IMR-90 (cell line): ENCODE results near the gene BMX. TPM values are rescaled to one million over a fixed set of nuclear protein-coding genes. Genes with fewer than 3 reads are reported as not detected.

Experiments
- ATAC-seq: fragments of 200-7000 bp; cut with Tn5 transposase; 2 replicates; pipeline ENCODE4 v1.9.1; 2020; ENCODE audit warnings: low read depth, mild to moderate bottlenecking, moderate library complexity
- BruUV-seq: library from RNA; stranded (reverse); fragments of 400-500 nt; replicated peaks from 2 replicates; lab custom pipeline; 2021; lab: Mats Ljungman, UMichigan
- CTCF ChIA-PET: fragments of 300-600 bp; formaldehyde crosslinking; extraction: SDS; loops from one replicate; lab custom pipeline; 2021; ENCODE audit warnings: antibody characterized with exemption; lab: Yijun Ruan, JAX
- POLR2A ChIA-PET: fragments of 300-600 bp; sonication (Branson Sonifier 250); formaldehyde crosslinking; loops from one replicate; lab custom pipeline; 2022; ENCODE audit warnings: antibody characterized with exemption; ENCODE audit not compliant: unreplicated experiment; lab: Charles Lee
- DNase-seq: peaks from one replicate; pipeline ENCODE4 v3.0.0; 2013
- H2AFZ ChIP-seq: replicated peaks from 2 replicates; pipeline ENCODE3; 2013; ENCODE audit warnings: low read length, mild to moderate bottlenecking; ENCODE audit not compliant: poor library complexity
- H2AK5ac ChIP-seq: 2 replicates; pipeline ENCODE4 v1.6.1; 2013; ENCODE audit warnings: low read depth, low read length, inconsistent platforms
- H2AK9ac ChIP-seq: replicated peaks from 2 replicates; pipeline ENCODE3; 2013; ENCODE audit warnings: mild to moderate bottlenecking, low read depth, low read length, moderate library complexity; ENCODE audit not compliant: poor library complexity
- H2BK120ac ChIP-seq: 2 replicates; pipeline ENCODE4 v1.6.1; 2013; ENCODE audit warnings: low read depth, low read length, inconsistent platforms
- H2BK15ac ChIP-seq: 3 replicates; pipeline ENCODE4 v1.6.1; 2013; ENCODE audit warnings: low read depth, low read length, inconsistent platforms
- H2BK20ac ChIP-seq: 2 replicates; pipeline ENCODE4 v1.6.1; 2013; ENCODE audit warnings: low read depth, mild to moderate bottlenecking, inconsistent platforms, low read length, moderate library complexity
- H2BK5ac ChIP-seq: 2 replicates; pipeline ENCODE4 v1.6.1; 2013; ENCODE audit warnings: mild to moderate bottlenecking, low read depth, low read length, inconsistent platforms; ENCODE audit not compliant: poor library complexity, severe bottlenecking
- H3K14ac ChIP-seq: replicated peaks from 2 replicates; pipeline ENCODE4 v1.6.1; 2013; ENCODE audit warnings: low read depth, low read length, inconsistent platforms
- H3K18ac ChIP-seq: 2 replicates; pipeline ENCODE4 v1.6.1; 2013; ENCODE audit warnings: low read depth, low read length, control low read depth
- H3K23ac ChIP-seq: 2 replicates; pipeline ENCODE4 v1.6.1; 2013; ENCODE audit warnings: low read depth, low read length, inconsistent platforms
- H3K27ac ChIP-seq: 2 replicates; pipeline ENCODE4 v1.5.1; 2013; ENCODE audit warnings: mild to moderate bottlenecking, control low read depth, low read length; ENCODE audit not compliant: insufficient read depth
- H3K27me3 ChIP-seq: 2 replicates; pipeline ENCODE4 v1.6.1; 2013; ENCODE audit warnings: low read length; ENCODE audit not compliant: control insufficient read depth, insufficient read depth
- H3K36me3 ChIP-seq: 2 replicates; pipeline ENCODE4 v1.6.1; 2013; ENCODE audit warnings: low read length, mixed read lengths; ENCODE audit not compliant: control insufficient read depth, insufficient read depth
- H3K4ac ChIP-seq: 2 replicates; pipeline ENCODE4 v1.6.1; 2013; ENCODE audit warnings: low read depth, low read length, inconsistent platforms
- H3K4me1 ChIP-seq: 2 replicates; pipeline ENCODE4 v1.6.1; 2013; ENCODE audit warnings: low read length, mixed read lengths; ENCODE audit not compliant: control insufficient read depth, insufficient read depth
- H3K4me2 ChIP-seq: 2 replicates; pipeline ENCODE4 v1.6.1; 2013; ENCODE audit warnings: low read depth, mild to moderate bottlenecking, control low read depth, low read length, moderate library complexity
- H3K4me3 ChIP-seq: 2 replicates; pipeline ENCODE4 v1.5.1; 2013; ENCODE audit warnings: low read depth, mild to moderate bottlenecking, control low read depth, low read length, moderate library complexity; ENCODE audit not compliant: insufficient read depth
- H3K56ac ChIP-seq: 2 replicates; pipeline ENCODE4 v1.6.1; 2013; ENCODE audit warnings: low read length, inconsistent platforms; ENCODE audit not compliant: insufficient read depth; ENCODE audit errors: extremely low read depth
- H3K79me1 ChIP-seq, 2 experiments: 2 replicates each; pipeline ENCODE4 v1.6.1; 2013; ENCODE audit warnings: low read length in 2 of 2, inconsistent platforms in 1 of 2, low read depth in 1 of 2
- H3K9ac ChIP-seq: 2 replicates; pipeline ENCODE4 v1.6.1; 2013; ENCODE audit warnings: low read depth, low read length, control low read depth
- H3K9me1 ChIP-seq: 2 replicates; pipeline ENCODE4 v1.6.1; 2013; ENCODE audit warnings: low read length, inconsistent platforms; ENCODE audit not compliant: insufficient read depth
- H3K9me3 ChIP-seq: 2 replicates; pipeline ENCODE4 v1.6.1; 2013; ENCODE audit warnings: low read length; ENCODE audit not compliant: control insufficient read depth, insufficient read depth
- H4K20me1 ChIP-seq: 2 replicates; pipeline ENCODE4 v1.6.1; 2013; ENCODE audit warnings: low read length, inconsistent platforms; ENCODE audit not compliant: insufficient read depth
- H4K5ac ChIP-seq: 2 replicates; pipeline ENCODE4 v1.6.1; 2013; ENCODE audit warnings: mild to moderate bottlenecking, low read depth, low read length, control low read depth
- H4K8ac ChIP-seq, 2 experiments: 2 replicates each; pipeline ENCODE4 v1.6.1; 2013; ENCODE audit warnings: low read depth in 2 of 2, low read length in 2 of 2, control low read depth in 1 of 2, inconsistent platforms in 1 of 2
- H4K91ac ChIP-seq: 2 replicates; pipeline ENCODE4 v1.6.1; 2013; ENCODE audit warnings: low read depth, low read length, inconsistent platforms; ENCODE audit not compliant: insufficient read depth
- CTCF ChIP-seq: conservative IDR thresholded peaks from 2 replicates; pipeline ENCODE4 v1.5.1; 2012; ENCODE audit warnings: mild to moderate bottlenecking, low read depth, low read length, improper control_type of control experiment
- FOS ChIP-seq: fragments of 150-350 bp; IDR thresholded peaks from 2 replicates; pipeline ENCODE4 v1.6.1; 2016; ENCODE audit warnings: low read depth, low read length
- WGBS, 2 experiments: methylation state at CpG; one replicate each; pipeline versions ENCODE4 v1.1.5 to v1.1.7; 2013; ENCODE audit warnings: missing lambda C conversion rate in 2 of 2; ENCODE audit not compliant: insufficient read length in 1 of 2; ENCODE audit errors: extremely low coverage in 2 of 2; 5-methylcytosine and 5-hydroxymethylcytosine counted together
- dilution Hi-C: fragments of 300-500 bp; cut with HindIII; formaldehyde crosslinking; loops from one replicate; pipeline ENCODE4 v1.14.3; 2018; ENCODE audit warnings: low sequenced_read_pairs; ENCODE audit not compliant: unreplicated experiment
- in situ Hi-C: fragments of 300-500 bp; cut with MboI; formaldehyde crosslinking; loops from 3 replicates; pipeline ENCODE4 v1.14.3; 2019; ENCODE audit warnings: low sequenced_read_pairs, inconsistent platforms, mixed read lengths
- intact Hi-C: fragments of 100-400 bp; cut with micrococcal nuclease; formaldehyde crosslinking; loops from 2 replicates; pipeline ENCODE4 v1.10.0; 2022
- polyA plus RNA-seq, 3 experiments: library from polyadenylated mRNA; depleted of rRNA; stranded (reverse); fragments of >200 nt; gene quantifications; 2 replicates each; pipeline ENCODE4 v1.2.3, GENCODE V29; 2012; ENCODE audit warnings: low replicate concordance in 1 of 3
- total RNA-seq: library from RNA; depleted of rRNA; stranded (reverse); fragments of >200 nt; gene quantifications from 2 replicates; pipeline ENCODE4 v1.2.3, GENCODE V29; 2012

The BMX gene
- total and polyA plus RNA-seq, 2 of the 4 experiments (the other 2 are of a cell fraction) = not detected

- Histone ChIP-seq H2BK15ac (no peak overlapping the region), H3K4me1 (no peaks in the 10 kb centered on the region), H2AK9ac (no peak overlapping the region), H3K9ac (no peak overlapping the region), H4K5ac (no peak overlapping the region), H2BK5ac (no peak overlapping the region), H2BK20ac (no peak overlapping the region), H3K14ac (no peak overlapping the region), H3K4me2 (no peak overlapping the region), H2BK120ac (no peak overlapping the region), H3K4me3 (no peak overlapping the region), H3K56ac (no peak overlapping the region), H3K23ac (no peak overlapping the region), H4K91ac (no peak overlapping the region), H3K4ac (no peak overlapping the region), H3K9me1 (no peaks in the 10 kb centered on the region), H3K27me3 (peaks cover 11% of the 10 kb centered on the region; the same call in 1 of the 2 replicates), H2AFZ (no peak overlapping the region), H3K27ac (no peak overlapping the region), H3K36me3 (no peaks in the 10 kb centered on the region), H2AK5ac (no peak overlapping the region), H3K18ac (no peak overlapping the region), H3K79me1 (no peaks in the 10 kb centered on the region), H4K8ac (no peak overlapping the region), H4K20me1 (no peaks in the 10 kb centered on the region), H3K9me3 (no peaks in the 10 kb centered on the region)
- ChIA-PET POLR2A (no interaction called here), CTCF (no interaction called here)
- dilution Hi-C loops (no loop called here), intact Hi-C loops (no loop called here), in situ Hi-C loops (no loop called here)
- no peak for TF ChIP-seq FOS
- TF ChIP-seq CTCF = 0 out of 2 replicates have a peak, but pooled peaks have one; percentile 8
- no TSS peak for BruUV-seq
- no peak for ATAC-seq
- no CpG with 5 or more reads among the region's 2 CpGs for WGBS, 2 experiments
- DNase-seq = no peak
Measured at GRCh38 chrX:15594371-15594770, 93.8 kb downstream of the BMX start.
